Measurements from ENCODE around the gene OTOA.
A peak's percentile ranks its signal among the peaks of the same experiment; 100 is the strongest.
"Not testable (repeated sequence)": the region's sequence is repeated elsewhere in the genome, so short reads cannot be mapped to it uniquely, and the experiment has no call there.

OTOA gene

GRCh38 chr16:21719283-21719682 is 55.5 kb downstream of the OTOA start:
- no peak for DNase-seq

DNA sequence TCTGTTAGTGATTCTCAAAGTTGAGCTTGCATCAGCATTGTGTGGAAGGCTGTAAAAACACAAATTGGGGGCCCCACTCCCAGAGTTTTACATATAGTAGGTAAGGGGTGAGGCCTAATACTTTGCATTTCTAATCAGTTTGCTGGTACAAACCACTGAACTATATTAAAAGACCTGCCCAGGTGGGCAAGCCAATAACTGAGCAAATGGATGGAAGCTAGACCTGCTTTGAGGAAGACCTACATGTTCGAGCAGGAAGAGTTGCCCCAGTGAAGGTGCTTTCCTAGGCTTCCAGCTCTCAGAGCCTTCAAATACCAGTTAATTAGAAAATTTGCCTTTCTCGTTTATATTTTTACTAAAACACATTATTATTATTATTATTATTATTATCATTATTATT is 56.8 kb downstream of the OTOA start:
- DNase-seq, result no peak

DNA sequence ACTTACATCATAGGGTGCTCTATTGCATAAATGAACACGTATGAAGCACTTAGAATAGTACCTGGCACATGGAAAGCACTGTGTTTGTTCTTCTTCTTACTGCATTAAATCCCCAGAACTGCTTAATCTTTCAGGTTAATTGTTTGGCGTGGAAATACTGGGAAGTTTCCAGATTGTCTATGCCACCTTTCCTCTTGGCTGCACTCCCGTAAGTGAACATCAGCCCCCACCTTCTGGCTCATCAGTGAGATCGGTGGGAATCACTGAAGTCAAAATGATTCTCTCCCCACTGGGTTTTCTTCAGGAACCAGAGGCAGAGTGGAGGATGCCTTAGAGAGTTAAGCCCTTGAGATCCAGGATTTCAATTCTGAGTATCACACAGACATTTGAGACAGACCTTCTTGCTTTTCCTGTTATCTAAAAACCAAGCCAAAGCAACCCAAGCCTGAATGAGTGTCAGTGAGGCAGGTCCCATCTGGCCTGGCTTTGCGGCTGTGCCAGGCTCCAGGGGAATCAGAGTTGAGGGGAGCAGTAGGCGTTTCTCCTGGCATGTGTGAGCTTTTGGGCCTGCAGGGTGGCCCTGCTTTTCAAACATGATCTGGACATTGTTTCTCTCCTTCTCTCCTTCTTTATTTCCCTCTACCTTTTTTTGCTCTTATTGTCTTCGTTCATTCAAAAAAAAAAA is 59.1 kb downstream of the OTOA start:
- no peak for DNase-seq

DNA sequence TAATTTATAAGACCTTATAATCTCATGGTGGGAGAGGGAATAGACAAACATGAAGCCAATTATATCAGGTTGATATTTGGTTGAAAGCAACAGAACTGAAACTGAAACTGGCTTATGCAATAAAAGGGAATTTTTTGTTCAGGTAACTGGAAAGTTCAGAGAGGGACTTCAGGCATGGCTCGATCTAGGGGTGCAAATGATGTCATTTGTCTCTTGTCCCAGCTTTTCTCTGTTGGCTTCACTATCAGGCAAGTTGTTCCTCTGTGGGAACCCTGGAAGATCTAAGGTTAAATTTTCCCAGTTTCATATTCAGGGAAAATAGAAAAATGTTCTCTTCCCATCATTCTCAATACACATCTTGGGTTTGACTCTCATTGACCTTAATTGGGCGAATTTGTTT is 59.8 kb downstream of the OTOA start:
- DNase-seq, result no peak

DNA sequence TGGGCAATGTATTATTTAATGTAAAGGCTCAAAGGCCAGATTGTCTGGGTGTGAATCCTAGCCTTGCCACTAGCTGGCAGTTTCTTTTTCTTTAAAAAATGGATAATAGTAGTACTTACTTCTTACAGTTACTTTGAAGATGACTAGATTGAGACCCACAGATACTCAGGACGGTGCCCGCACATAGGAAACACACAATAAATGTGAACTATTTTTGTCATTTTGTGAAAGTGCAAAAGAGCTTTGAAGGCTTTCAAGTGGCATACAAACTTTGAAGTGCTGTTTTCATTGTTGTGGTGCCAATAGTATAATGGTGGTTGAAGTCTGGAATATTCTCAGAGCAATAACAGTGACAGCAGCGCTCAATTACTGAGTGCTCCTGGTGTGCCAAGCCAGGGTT is 63.6 kb downstream of the OTOA start:
- no peak for DNase-seq

DNA sequence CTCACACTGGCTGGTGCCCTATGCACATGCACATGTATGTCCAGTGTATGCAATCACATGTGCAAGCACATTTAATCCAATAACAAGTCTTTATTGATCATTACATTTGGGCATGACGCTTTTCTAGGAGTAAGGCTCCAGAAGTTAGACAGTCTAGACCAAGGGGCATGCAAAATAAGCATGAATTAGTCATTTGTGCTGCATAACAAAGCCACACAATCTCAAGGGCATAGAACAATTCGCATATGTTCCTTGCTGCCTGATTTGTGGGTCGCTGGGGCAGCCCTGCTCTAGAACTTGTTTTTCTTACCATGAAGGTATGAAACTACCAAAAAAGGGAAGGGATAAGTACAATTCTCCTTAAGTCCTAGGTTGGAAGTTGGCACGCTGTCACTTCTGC is 67.5 kb downstream of the OTOA start:
- not testable (repeated sequence) for DNase-seq

GRCh38 chr16:21740637-21741036 is 76.9 kb downstream of the OTOA start:
- not testable (repeated sequence) for DNase-seq

DNA sequence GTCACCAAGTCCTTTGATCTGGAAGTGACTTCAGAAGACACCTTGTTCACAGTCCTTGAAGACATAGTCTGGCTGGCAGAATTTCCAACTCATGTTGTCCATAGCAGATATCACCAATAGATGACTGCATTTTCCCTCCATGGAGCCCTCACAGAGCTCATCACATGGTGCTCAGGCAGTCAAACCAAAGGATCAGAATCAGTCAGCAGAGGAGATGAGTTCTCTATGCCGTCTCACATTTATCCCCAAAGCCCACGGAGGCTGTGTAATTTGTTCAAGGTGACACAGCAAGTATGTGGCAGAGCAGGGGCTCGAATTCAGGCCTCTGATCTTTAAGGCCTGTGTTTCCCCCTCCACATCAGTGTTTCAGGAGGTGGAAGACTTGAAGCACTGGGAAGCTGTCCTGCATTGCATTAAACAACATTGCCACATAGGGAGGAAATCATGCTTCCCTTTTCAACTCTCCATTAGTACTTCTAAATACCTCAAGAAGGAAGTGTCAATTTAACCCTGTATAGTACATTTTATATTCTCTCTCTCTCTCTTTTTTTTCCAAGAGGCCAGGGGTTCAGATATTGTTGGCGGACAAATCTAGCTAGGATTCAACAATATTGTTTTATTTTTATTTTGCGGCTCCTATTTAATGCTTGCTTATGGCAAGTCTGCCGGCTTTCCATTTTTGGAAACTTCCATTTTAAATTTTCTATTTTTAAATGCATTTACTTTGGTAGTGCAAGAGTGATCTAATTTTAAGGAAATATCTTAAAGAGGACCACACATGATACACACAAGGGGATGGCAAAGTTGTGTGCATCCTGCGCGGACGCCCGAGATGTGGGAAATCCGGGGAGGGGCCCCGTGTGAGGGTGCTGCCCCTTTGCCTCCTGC is 92.7 kb downstream of the OTOA start:
- not testable (repeated sequence) for DNase-seq

DNA sequence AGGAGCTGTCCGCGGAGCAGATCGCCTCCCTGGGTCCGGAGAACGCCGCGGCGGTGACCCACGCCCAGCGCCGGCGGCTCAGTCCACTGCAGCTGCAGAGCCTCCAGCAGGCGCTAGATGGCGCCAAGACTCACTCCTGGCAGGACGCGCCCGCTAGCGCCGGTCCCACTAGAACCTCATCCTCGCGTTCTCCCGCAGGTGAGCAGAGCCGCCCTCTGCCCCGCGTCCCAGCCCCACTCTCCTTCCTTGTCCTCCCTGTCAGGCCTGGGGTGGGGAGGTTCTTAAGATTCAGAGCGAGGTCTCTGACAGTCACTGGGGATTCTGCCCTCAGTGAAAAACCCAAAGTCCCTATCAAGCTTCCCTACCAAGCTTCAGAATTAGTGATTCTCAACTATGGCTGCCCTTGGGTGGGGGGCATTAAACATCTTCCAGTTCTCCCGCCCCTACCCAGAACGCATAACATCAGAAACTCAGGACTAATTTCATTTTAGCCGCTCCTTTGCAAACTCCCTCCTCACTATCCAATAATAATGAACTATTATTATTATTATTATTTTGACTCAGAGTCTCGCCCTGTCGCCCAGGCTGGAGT is 93.4 kb downstream of the OTOA start:
- DNase-seq, result not testable (repeated sequence)

- DNase-seq, result not testable (repeated sequence)
Observed at GRCh38 chr16:21768280-21768679, 104.5 kb downstream of the OTOA start.

- DNase-seq, result not testable (repeated sequence)
Observed at GRCh38 chr16:21768810-21769209, 105.0 kb downstream of the OTOA start.

DNA sequence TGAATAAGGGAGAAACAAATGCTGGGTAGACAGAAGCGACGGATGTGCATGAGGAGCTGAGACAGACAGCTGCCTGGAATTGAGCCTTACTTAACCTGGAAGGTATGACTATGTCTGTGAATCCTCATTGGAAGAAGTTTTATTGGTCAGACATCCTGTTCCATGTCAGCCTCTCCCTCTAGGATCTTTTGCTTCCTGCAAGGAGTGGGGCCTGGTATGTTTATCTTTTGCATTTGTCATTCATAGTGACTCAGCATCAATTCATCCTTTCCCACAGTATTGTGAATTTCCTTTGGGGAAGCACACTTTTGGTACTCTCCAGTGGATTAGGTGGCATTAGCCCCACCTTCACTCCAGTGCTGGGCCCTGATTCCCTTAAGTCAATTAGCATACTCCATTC is 105.5 kb downstream of the OTOA start:
- DNase-seq, result not testable (repeated sequence)

DNA sequence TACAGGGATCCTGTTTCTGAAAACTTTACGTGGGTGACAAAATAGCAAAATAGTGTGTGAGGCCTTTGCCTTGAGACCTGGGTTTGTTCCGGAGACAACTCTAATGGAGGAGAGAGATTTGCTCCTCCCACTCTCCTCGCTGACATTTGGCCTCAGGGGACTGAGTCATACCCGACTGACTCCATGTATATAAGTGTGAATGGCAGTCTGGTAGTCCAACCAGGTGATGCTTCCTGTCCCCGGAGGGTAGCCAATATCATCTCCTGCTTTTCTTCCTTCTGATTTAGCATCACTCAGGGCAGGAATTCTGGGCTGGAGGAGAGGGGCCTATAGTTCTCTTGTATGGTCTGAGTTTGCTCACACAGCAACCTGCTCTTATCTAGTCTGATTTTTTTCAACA is 106.8 kb downstream of the OTOA start:
- not testable (repeated sequence) for DNase-seq

DNA sequence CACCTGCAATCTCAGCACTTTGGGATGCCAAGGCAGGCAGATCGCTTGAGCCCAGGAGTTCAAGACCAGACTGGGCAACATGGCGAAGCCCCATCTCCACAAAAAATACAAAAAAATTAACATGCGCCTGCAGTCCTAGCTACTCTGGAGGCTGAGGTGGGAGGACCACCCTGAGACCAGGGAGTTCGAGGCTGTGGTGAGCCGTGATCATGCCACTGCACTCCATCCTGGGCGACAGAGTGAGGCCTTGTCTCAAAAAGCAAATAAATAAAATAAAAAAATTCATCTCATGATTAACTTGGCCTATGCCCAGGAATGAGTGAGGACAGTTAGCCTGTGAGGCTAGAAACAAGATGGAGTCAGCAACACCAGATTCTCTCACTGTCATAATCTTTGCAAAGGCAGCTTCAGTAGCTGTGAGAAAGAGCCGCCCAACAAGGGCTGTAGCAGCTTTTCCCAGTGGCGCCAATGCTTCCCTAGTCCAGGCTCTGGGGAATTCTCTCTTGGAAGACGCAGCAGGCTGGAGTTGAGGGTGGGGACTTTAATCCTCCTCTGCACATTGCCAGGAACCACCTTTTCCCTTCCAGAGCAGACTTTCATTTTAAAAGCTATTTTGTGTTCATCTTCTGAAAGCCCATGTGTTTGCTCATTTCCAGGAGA is 108.9 kb downstream of the OTOA start:
- peak in 2 of 56 donors; percentile 0 to 1 for DNase-seq

DNA sequence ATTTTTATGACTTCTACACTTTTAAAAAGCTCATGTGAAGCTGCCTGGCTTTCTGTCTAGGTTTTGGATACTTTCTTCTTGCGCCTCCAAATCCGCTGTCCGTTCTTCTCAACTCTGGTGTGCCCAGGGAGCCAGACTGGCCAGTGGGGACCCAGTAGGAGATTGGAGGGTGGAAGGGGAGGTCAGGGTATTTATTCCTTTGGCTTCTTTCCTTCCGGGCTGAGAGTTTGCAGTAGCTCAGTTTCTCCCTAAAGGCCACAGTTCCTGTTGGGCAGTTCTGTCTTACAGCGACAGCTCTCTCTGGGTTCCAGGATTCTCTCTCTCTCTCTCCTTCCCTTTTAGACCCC is 109.4 kb downstream of the OTOA start:
- not testable (repeated sequence) for DNase-seq

DNA sequence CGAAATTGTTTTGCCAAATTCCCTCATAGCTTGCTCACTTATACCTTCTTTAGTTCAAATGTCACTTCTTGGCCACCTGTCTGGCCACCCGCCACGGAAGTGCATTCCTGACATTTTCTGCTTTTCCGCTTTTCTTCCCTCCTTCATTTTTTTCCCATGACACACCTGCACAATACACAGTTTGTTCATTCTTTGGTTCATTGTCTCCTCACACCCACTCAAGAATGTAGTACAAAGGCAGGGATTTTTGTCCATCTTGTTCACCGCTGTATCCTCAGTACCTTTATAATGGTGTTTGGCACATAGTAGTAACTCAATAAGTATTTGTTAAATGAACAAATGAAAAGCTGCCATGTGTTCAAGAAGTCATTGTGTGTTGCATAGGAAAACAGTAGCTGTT is 116.8 kb downstream of the OTOA start:
- not testable (repeated sequence) for DNase-seq

- not testable (repeated sequence) for DNase-seq
Observed at GRCh38 chr16:21790506-21790905, 126.7 kb downstream of the OTOA start.

- DNase-seq, result not testable (repeated sequence)
Observed at GRCh38 chr16:21793310-21793709, 129.5 kb downstream of the OTOA start.

DNA sequence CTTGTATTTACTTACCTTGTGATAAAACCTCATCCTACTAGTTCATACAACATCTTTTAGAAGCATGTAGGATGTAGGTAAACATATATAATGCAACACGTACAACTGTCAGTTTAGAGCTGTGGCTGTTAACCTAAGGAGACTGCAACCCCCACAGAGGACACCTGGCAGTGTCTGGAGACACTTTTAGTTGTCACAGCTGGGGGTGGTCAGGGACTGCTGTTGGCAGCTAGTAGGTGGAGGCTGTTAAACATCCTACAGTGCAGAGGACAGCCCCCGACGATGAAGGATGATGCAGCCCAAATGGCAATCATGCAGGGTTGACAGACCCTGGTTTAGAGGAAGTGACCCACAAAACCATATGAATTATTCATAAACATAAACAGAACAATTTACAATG is 134.8 kb downstream of the OTOA start:
- not testable (repeated sequence) for DNase-seq

GRCh38 chr16:21801538-21802374 is 138.0 kb downstream of the OTOA start:
- peak in 4 of 56 donors; percentile 1 to 14 (median 4) for DNase-seq

- DNase-seq, result not testable (repeated sequence)
Observed at GRCh38 chr16:21802375-21802663, 138.6 kb downstream of the OTOA start.
